ENCODE data around the gene GCNT4.
A peak's percentile ranks its signal among the peaks of the same experiment; 100 is the strongest.
"Not testable (repeated sequence)": the region's sequence is repeated elsewhere in the genome, so short reads cannot be mapped to it uniquely, and the experiment has no call there.

Gene GCNT4

GRCh38 chr5:75052192-75053053 lies at the start of gene GCNT4:
Gene GCNT4, minus strand, starts transcription at chr5:75052558. Its CDS starts 22,521 bp downstream, at chr5:75030037.
- DNase-seq (ENCODE audit: low spot score), result peak; percentile 24

- not testable (repeated sequence) for DNase-seq (ENCODE audit: low spot score)
These were observed 43.6 kb upstream of the GCNT4 start for GRCh38 chr5:75095956-75096355.

GRCh38 chr5:75091597-75091996 lies 39.2 kb upstream of the GCNT4 start:
- no peak for DNase-seq (ENCODE audit: low spot score)

- DNase-seq (ENCODE audit: low spot score), result no peak
These were observed 37.3 kb upstream of the GCNT4 start for GRCh38 chr5:75089662-75090061.

- no peak for DNase-seq (ENCODE audit: low spot score)
These were observed 36.8 kb upstream of the GCNT4 start for GRCh38 chr5:75089137-75089536.

GRCh38 chr5:75088648-75089047 lies 36.3 kb upstream of the GCNT4 start:
- DNase-seq (ENCODE audit: low spot score), result no peak

- no peak for DNase-seq (ENCODE audit: low spot score)
These were observed 29.2 kb upstream of the GCNT4 start for GRCh38 chr5:75081510-75081909.

- not testable (repeated sequence) for DNase-seq (ENCODE audit: low spot score)
These were observed 27.0 kb upstream of the GCNT4 start for GRCh38 chr5:75079346-75079745.

- DNase-seq (ENCODE audit: low spot score), result no peak
These were observed 25.7 kb upstream of the GCNT4 start for GRCh38 chr5:75078027-75078426.

GRCh38 chr5:75072061-75072460 lies 19.7 kb upstream of the GCNT4 start:
- DNase-seq (ENCODE audit: low spot score), result no peak

GRCh38 chr5:75071100-75071499 lies 18.7 kb upstream of the GCNT4 start:
- DNase-seq (ENCODE audit: low spot score), result no peak

GRCh38 chr5:75067434-75067833 lies 15.1 kb upstream of the GCNT4 start:
- no peak for DNase-seq (ENCODE audit: low spot score)

GRCh38 chr5:75062925-75063531 lies 10.7 kb upstream of the GCNT4 start:
- no peak for DNase-seq (ENCODE audit: low spot score)

- no peak for DNase-seq (ENCODE audit: low spot score)
These were observed 7.7 kb upstream of the GCNT4 start for GRCh38 chr5:75059912-75060545.

- DNase-seq (ENCODE audit: low spot score), result peak; percentile 19
These were observed 6.7 kb upstream of the GCNT4 start for GRCh38 chr5:75058986-75059535.

GRCh38 chr5:75057561-75057960 lies 5.2 kb upstream of the GCNT4 start:
- DNase-seq (ENCODE audit: low spot score), result no peak

- DNase-seq (ENCODE audit: low spot score), result peak; percentile 59
These were observed 3.4 kb upstream of the GCNT4 start for GRCh38 chr5:75055727-75056144.

GRCh38 chr5:75054134-75054930 lies 2.0 kb upstream of the GCNT4 start:
- DNase-seq (ENCODE audit: low spot score), result peak; percentile 25

- DNase-seq (ENCODE audit: low spot score), result peak; percentile 67
These were observed 1.2 kb upstream of the GCNT4 start for GRCh38 chr5:75053304-75054133.

- DNase-seq (ENCODE audit: low spot score), result no peak
These were observed 621 bp upstream of the GCNT4 start for GRCh38 chr5:75053054-75053303.

GRCh38 chr5:75051217-75051751 lies 1.1 kb downstream of the GCNT4 start:
- no peak for DNase-seq (ENCODE audit: low spot score)
